HL-60 (cell line): ENCODE results near the gene LAMP5.

Experiments
- DNase-seq, 2 experiments: peaks; one replicate each; pipeline ENCODE4 v3.0.0-alpha.2; 2010 to 2020; ENCODE audit warnings: low read depth in 1 of 2, low spot score in 1 of 2
- H3K27ac ChIP-seq: fragments of 250-450 bp; sonication (Bioruptor Pico); replicated peaks from 2 replicates; pipeline ENCODE4 v1.5.1; 2020; ENCODE audit warnings: mild to moderate bottlenecking, moderate library complexity
- H3K27me3 ChIP-seq: fragments of 250-450 bp; sonication (Bioruptor Pico); 2 replicates; pipeline ENCODE4 v1.5.1; 2021; ENCODE audit warnings: mild to moderate bottlenecking, moderate library complexity; ENCODE audit not compliant: insufficient read depth, poor library complexity, severe bottlenecking
- H3K4me3 ChIP-seq: replicated peaks from 2 replicates; pipeline ENCODE4 v1.5.1; 2011; ENCODE audit warnings: mild to moderate bottlenecking, control low read depth, low read length; ENCODE audit not compliant: insufficient read depth
- GABPA ChIP-seq: IDR thresholded peaks from 2 replicates; pipeline ENCODE4 v1.6.1; 2012; ENCODE audit warnings: low read depth
- POLR2AphosphoS5 ChIP-seq: IDR thresholded peaks from 2 replicates; pipeline ENCODE4 v1.6.1; 2012; ENCODE audit warnings: low read depth
- SPI1 ChIP-seq: IDR thresholded peaks from 2 replicates; pipeline ENCODE4 v1.6.1; 2012; ENCODE audit warnings: low read depth, mild to moderate bottlenecking, borderline replicate concordance
- TF ChIP-seq, protein P1 (sequence below): IDR thresholded peaks from 2 replicates; pipeline ENCODE4 v1.6.1; 2012; ENCODE audit warnings: low read depth; ENCODE audit not compliant: insufficient replicate concordance
- TF ChIP-seq, protein P2 (sequence below): IDR thresholded peaks from one replicate; pipeline ENCODE4 v1.5.1; 2011; ENCODE audit warnings: low read length, control low read depth, inconsistent platforms; ENCODE audit not compliant: insufficient read depth

Gene LAMP5

DNA sequence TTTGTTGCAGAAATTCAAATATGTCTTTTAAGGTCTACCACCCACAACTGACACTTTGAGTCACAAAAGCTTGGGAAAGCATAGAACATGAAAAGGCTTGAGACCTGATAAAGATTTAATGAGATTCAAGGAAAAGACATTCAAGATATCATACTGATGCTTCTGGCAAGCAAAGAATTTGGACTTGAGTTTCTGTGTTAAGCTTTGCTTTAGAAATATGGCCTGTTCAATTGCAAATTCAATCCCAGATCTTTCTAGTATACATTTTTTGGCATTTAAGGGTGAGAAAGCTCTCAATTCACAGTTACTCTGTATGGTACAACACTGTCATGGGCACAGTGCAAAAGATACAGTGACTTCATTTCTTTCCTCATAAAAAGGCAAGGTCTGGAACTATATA is 38.9 kb upstream of the LAMP5 start:
- Histone ChIP-seq H3K27me3 (peaks cover 2% of the 10 kb centered on the region), H3K4me3 (no peak overlapping the region), H3K27ac (no peak overlapping the region)
- DNase-seq = no peak
- TF ChIP-seq, protein P1, sequence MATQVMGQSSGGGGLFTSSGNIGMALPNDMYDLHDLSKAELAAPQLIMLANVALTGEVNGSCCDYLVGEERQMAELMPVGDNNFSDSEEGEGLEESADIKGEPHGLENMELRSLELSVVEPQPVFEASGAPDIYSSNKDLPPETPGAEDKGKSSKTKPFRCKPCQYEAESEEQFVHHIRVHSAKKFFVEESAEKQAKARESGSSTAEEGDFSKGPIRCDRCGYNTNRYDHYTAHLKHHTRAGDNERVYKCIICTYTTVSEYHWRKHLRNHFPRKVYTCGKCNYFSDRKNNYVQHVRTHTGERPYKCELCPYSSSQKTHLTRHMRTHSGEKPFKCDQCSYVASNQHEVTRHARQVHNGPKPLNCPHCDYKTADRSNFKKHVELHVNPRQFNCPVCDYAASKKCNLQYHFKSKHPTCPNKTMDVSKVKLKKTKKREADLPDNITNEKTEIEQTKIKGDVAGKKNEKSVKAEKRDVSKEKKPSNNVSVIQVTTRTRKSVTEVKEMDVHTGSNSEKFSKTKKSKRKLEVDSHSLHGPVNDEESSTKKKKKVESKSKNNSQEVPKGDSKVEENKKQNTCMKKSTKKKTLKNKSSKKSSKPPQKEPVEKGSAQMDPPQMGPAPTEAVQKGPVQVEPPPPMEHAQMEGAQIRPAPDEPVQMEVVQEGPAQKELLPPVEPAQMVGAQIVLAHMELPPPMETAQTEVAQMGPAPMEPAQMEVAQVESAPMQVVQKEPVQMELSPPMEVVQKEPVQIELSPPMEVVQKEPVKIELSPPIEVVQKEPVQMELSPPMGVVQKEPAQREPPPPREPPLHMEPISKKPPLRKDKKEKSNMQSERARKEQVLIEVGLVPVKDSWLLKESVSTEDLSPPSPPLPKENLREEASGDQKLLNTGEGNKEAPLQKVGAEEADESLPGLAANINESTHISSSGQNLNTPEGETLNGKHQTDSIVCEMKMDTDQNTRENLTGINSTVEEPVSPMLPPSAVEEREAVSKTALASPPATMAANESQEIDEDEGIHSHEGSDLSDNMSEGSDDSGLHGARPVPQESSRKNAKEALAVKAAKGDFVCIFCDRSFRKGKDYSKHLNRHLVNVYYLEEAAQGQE = no peak
- TF ChIP-seq SPI1 (no peak), POLR2AphosphoS5 (no peak), GABPA (no peak)
- TF ChIP-seq, protein P2, sequence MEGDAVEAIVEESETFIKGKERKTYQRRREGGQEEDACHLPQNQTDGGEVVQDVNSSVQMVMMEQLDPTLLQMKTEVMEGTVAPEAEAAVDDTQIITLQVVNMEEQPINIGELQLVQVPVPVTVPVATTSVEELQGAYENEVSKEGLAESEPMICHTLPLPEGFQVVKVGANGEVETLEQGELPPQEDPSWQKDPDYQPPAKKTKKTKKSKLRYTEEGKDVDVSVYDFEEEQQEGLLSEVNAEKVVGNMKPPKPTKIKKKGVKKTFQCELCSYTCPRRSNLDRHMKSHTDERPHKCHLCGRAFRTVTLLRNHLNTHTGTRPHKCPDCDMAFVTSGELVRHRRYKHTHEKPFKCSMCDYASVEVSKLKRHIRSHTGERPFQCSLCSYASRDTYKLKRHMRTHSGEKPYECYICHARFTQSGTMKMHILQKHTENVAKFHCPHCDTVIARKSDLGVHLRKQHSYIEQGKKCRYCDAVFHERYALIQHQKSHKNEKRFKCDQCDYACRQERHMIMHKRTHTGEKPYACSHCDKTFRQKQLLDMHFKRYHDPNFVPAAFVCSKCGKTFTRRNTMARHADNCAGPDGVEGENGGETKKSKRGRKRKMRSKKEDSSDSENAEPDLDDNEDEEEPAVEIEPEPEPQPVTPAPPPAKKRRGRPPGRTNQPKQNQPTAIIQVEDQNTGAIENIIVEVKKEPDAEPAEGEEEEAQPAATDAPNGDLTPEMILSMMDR = no peak

DNA sequence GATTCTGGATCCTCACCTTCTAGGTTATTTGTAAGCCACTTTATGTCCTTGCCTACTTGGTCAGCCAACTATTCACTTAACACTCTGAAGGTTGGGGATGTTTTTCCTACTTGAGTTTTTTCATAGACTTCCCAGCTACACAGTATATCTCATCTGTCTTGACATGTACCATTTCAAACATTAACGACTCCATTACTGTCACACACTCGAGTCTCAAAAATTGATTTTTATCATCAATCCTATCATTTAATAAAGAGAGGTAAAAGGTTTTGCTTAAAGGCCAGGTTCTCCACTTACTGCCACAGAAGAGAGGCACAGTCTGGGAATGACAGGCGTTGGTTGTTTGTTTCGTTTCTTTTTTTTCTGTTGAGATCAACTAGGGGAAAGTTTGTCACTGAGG is 38.2 kb upstream of the LAMP5 start:
- TF ChIP-seq, protein P1 = no peak
- no peak for TF ChIP-seq SPI1
- DNase-seq = no peak
- Histone ChIP-seq H3K4me3 (no peak overlapping the region), H3K27me3 (peaks cover 2% of the 10 kb centered on the region), H3K27ac (no peak overlapping the region)

DNA sequence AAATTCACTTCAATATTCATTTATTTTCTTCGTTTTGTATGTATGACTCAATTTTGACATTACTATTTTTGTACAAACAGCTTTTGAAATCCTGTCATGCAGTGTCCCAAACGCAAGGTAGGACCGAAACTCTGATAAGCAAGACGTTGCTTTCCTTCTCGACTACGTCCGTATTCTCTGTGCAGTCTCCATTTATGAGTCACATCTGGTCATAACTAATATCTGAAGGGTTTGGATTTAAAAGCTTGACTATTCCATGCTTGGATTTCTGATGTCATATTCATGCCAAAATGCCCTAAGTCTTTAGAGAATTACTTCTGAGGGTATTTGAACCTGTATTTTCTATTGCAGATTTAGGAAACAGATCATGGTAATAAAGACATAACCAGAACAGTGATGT is 37.8 kb upstream of the LAMP5 start:
- Histone ChIP-seq H3K27me3 (peaks cover 2% of the 10 kb centered on the region), H3K4me3 (no peak overlapping the region), H3K27ac (no peak overlapping the region)
- TF ChIP-seq SPI1 = no peak
- TF ChIP-seq, protein P2 = no peak
- TF ChIP-seq GABPA = no peak
- no peak for TF ChIP-seq POLR2AphosphoS5
- TF ChIP-seq, protein P1 = no peak
- DNase-seq = no peak

DNA sequence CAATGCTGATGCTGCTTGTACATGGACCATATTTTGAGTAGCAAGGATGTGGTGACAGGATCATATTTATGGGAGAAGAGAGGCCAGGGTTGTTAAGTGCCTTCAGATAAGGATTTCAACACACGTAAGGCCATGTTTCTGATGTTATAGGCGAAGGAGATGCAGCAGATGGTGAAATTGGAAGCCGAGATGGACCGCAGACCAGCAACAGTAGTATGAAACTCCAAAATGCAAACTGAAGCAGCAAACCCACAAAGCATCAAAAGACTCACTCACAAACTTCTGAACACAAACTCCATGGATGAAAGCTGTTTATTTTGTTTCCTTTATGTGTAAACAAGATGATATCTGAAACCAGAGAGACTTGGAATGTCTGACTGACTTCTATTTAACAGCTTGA is 35.6 kb upstream of the LAMP5 start:
- Histone ChIP-seq H3K4me3 (no peak overlapping the region), H3K27ac (no peak overlapping the region), H3K27me3 (no peaks in the 10 kb centered on the region)
- TF ChIP-seq, protein P1 = no peak
- TF ChIP-seq, protein P2 = no peak
- TF ChIP-seq SPI1 = no peak
- TF ChIP-seq POLR2AphosphoS5 = no peak
- TF ChIP-seq GABPA = no peak
- DNase-seq = no peak
